A549 (cell line): ENCODE data around the gene HDGFL2.

ENCODE experiments used
- EP300 ChIP-seq, 2 experiments: fragments of >200 bp; sonication (Bioruptor Twin); formaldehyde crosslinking; IDR thresholded peaks; 2 replicates in 1 of 2; 3 replicates in 1 of 2; pipeline ENCODE4 v1.6.1; 2016 to 2017
- GATA3 ChIP-seq: IDR thresholded peaks from 2 replicates; pipeline ENCODE4 v1.6.1; 2012; ENCODE audit warnings: borderline replicate concordance
- HDAC2 ChIP-seq: fragments of 200-600 bp; sonication (generic); IDR thresholded peaks from 2 replicates; pipeline ENCODE4 v1.6.1; 2016
- JUNB ChIP-seq: fragments of >200 bp; sonication (Bioruptor Twin); formaldehyde crosslinking; IDR thresholded peaks from 2 replicates; pipeline ENCODE4 v1.6.1; 2016
- MYC ChIP-seq: IDR thresholded peaks from 2 replicates; pipeline ENCODE4 v1.6.1; 2012; ENCODE audit warnings: mild to moderate bottlenecking, inconsistent platforms, low read length, improper control_type of control experiment, borderline replicate concordance
- POLR2A ChIP-seq: IDR thresholded peaks from 2 replicates; pipeline ENCODE4 v1.6.1; 2012; ENCODE audit warnings: mild to moderate bottlenecking, low read length
- RAD21 ChIP-seq, 2 experiments: fragments of >200 bp in 1 of 2; sonication (Bioruptor Twin) in 1 of 2; formaldehyde crosslinking in 1 of 2; IDR thresholded peaks in 1 of 2; conservative IDR thresholded peaks in 1 of 2; 2 replicates in 1 of 2; 3 replicates in 1 of 2; pipeline ENCODE4 v1.6.1; 2012 to 2018; ENCODE audit warnings: inconsistent platforms in 1 of 2
- SMC3 ChIP-seq: fragments of >200 bp; sonication (Bioruptor Twin); formaldehyde crosslinking; IDR thresholded peaks from 3 replicates; pipeline ENCODE4 v1.6.1; 2018; ENCODE audit warnings: inconsistent platforms
- TP53 ChIP-seq: fragments of 250-450 bp; sonication (Bioruptor Pico); IDR thresholded peaks from 2 replicates; pipeline ENCODE4 v1.5.0; 2021; ENCODE audit warnings: mild to moderate bottlenecking, moderate library complexity
- ZNF302 ChIP-seq: fragments of 250-450 bp; sonication (Bioruptor Pico); IDR thresholded peaks from 2 replicates; pipeline ENCODE4 v1.9.0; 2021; ENCODE audit warnings: inconsistent platforms, mild to moderate bottlenecking, moderate library complexity
- TF ChIP-seq, protein P1 (sequence below): fragments of >200 bp; sonication (Bioruptor Twin); formaldehyde crosslinking; IDR thresholded peaks from 3 replicates; pipeline ENCODE4 v1.5.1; 2016
- TF ChIP-seq, protein P2 (sequence below): fragments of 200-600 bp; sonication (generic); IDR thresholded peaks from 2 replicates; pipeline ENCODE4 v1.6.1; 2016; ENCODE audit warnings: antibody characterized with exemption, mild to moderate bottlenecking, moderate library complexity

GRCh38 chr19:4510435-4511255, 38.5 kb downstream of the HDGFL2 start:
- TF ChIP-seq GATA3, result no peak
- TF ChIP-seq HDAC2, result no peak
- no peak for TF ChIP-seq POLR2A
- no peak for TF ChIP-seq SMC3
- TF ChIP-seq, protein P1, sequence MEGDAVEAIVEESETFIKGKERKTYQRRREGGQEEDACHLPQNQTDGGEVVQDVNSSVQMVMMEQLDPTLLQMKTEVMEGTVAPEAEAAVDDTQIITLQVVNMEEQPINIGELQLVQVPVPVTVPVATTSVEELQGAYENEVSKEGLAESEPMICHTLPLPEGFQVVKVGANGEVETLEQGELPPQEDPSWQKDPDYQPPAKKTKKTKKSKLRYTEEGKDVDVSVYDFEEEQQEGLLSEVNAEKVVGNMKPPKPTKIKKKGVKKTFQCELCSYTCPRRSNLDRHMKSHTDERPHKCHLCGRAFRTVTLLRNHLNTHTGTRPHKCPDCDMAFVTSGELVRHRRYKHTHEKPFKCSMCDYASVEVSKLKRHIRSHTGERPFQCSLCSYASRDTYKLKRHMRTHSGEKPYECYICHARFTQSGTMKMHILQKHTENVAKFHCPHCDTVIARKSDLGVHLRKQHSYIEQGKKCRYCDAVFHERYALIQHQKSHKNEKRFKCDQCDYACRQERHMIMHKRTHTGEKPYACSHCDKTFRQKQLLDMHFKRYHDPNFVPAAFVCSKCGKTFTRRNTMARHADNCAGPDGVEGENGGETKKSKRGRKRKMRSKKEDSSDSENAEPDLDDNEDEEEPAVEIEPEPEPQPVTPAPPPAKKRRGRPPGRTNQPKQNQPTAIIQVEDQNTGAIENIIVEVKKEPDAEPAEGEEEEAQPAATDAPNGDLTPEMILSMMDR, result no peak
- no peak for TF ChIP-seq ZNF302 (CRISPR knock-in tag)
- TF ChIP-seq EP300 (IDR thresholded peaks at IDR 0.05), result no peak
- TF ChIP-seq, protein P2, sequence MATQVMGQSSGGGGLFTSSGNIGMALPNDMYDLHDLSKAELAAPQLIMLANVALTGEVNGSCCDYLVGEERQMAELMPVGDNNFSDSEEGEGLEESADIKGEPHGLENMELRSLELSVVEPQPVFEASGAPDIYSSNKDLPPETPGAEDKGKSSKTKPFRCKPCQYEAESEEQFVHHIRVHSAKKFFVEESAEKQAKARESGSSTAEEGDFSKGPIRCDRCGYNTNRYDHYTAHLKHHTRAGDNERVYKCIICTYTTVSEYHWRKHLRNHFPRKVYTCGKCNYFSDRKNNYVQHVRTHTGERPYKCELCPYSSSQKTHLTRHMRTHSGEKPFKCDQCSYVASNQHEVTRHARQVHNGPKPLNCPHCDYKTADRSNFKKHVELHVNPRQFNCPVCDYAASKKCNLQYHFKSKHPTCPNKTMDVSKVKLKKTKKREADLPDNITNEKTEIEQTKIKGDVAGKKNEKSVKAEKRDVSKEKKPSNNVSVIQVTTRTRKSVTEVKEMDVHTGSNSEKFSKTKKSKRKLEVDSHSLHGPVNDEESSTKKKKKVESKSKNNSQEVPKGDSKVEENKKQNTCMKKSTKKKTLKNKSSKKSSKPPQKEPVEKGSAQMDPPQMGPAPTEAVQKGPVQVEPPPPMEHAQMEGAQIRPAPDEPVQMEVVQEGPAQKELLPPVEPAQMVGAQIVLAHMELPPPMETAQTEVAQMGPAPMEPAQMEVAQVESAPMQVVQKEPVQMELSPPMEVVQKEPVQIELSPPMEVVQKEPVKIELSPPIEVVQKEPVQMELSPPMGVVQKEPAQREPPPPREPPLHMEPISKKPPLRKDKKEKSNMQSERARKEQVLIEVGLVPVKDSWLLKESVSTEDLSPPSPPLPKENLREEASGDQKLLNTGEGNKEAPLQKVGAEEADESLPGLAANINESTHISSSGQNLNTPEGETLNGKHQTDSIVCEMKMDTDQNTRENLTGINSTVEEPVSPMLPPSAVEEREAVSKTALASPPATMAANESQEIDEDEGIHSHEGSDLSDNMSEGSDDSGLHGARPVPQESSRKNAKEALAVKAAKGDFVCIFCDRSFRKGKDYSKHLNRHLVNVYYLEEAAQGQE, result no peak
- TF ChIP-seq RAD21 (conservative IDR thresholded peaks at IDR 0.05 in 1 of 2, IDR thresholded peaks at IDR 0.05 in 1 of 2), result no peak
- no peak for TF ChIP-seq MYC
- TF ChIP-seq JUNB, result no peak
- TF ChIP-seq TP53, result no peak
